Suppressor macrophage (primary cell): ENCODE results near the gene EZH1.
A peak's percentile ranks its signal among the peaks of the same experiment; 100 is the strongest.
"Not testable (repeated sequence)": the region's sequence is repeated elsewhere in the genome, so short reads cannot be mapped to it uniquely, and the experiment has no call there.

Experiments used
- DNase-seq, 4 experiments: peaks; one replicate each; pipeline ENCODE4 v3.0.0-alpha.2; 2020 to 2022

The EZH1 gene

GRCh38 chr17:42772945-42773289 is 28.1 kb upstream of the EZH1 start:
- DNase-seq = no peak

GRCh38 chr17:42769964-42770363 is 25.1 kb upstream of the EZH1 start:
- not testable (repeated sequence) for DNase-seq

- DNase-seq = not testable (repeated sequence)
Measured at GRCh38 chr17:42768006-42768405, 23.2 kb upstream of the EZH1 start.

GRCh38 chr17:42767512-42767911 is 22.7 kb upstream of the EZH1 start:
- DNase-seq = no peak

- no peak for DNase-seq
Measured at GRCh38 chr17:42766124-42766523, 21.3 kb upstream of the EZH1 start.

- no peak for DNase-seq
Measured at GRCh38 chr17:42761638-42762037, 16.8 kb upstream of the EZH1 start.

- DNase-seq = peak; percentile 24 to 67 (median 44)
Measured at GRCh38 chr17:42760652-42761581, 16.1 kb upstream of the EZH1 start, which contains the start of gene RAMP2. TSS of gene RAMP2 (plus strand) at chr17:42761227. CDS start at chr17:42761262, 35 bp downstream.

- DNase-seq = peak; percentile 57 to 81 (median 72)
Measured at GRCh38 chr17:42759982-42760651, 15.3 kb upstream of the EZH1 start.

- peak in 1 of 4 experiments; percentile 9 for DNase-seq
Measured at GRCh38 chr17:42754782-42755181, 9.9 kb upstream of the EZH1 start.

- no peak for DNase-seq
Measured at GRCh38 chr17:42751628-42752027, 6.8 kb upstream of the EZH1 start.

- peak; percentile 41 to 70 (median 62) for DNase-seq
Measured at GRCh38 chr17:42750739-42751344, 6.0 kb upstream of the EZH1 start.

- no peak for DNase-seq
Measured at GRCh38 chr17:42748908-42749798, 4.3 kb upstream of the EZH1 start.

- DNase-seq = no peak
Measured at GRCh38 chr17:42748202-42748907, 3.5 kb upstream of the EZH1 start.

GRCh38 chr17:42744283-42744805 is 496 bp downstream of the EZH1 start:
- DNase-seq = peak; percentile 55 to 77 (median 67)

- no peak for DNase-seq
Measured at GRCh38 chr17:42743595-42744282, 1.1 kb downstream of the EZH1 start.

- not testable (repeated sequence) for DNase-seq
Measured at GRCh38 chr17:42742916-42743315, 1.9 kb downstream of the EZH1 start.

- DNase-seq = no peak
Measured at GRCh38 chr17:42740699-42741098, 4.1 kb downstream of the EZH1 start.

GRCh38 chr17:42725143-42725542 is 19.7 kb downstream of the EZH1 start:
- DNase-seq = no peak

- no peak for DNase-seq
Measured at GRCh38 chr17:42723636-42724035, 21.2 kb downstream of the EZH1 start.

- peak; percentile 41 to 91 (median 76) for DNase-seq
Measured at GRCh38 chr17:42720996-42721583, 23.8 kb downstream of the EZH1 start.
